ENCODE data around the gene CFAP45.

GRCh38 chr1:159933347-159933746 is 33.4 kb upstream of the CFAP45 start:
- TF ChIP-seq CTCF (IDR thresholded peaks at IDR 0.05) (no peak), POLR2A (IDR thresholded peaks at IDR 0.05) (no peak)

Data from thyroid gland (tissue), 4 donors.